Heart left ventricle (tissue), 13 donors: ENCODE data around the gene JPH2.

Experiments used
- POLR2A ChIP-seq, 2 donors: fragments of 450-650 bp; IDR thresholded peaks; one replicate each; pipeline ENCODE4 v1.6.1; 2017; ENCODE audit warnings: antibody characterized with exemption in 2 of 2, mild to moderate bottlenecking in 2 of 2, moderate library complexity in 2 of 2
- TF ChIP-seq, protein P1 (sequence below), 12 donors: fragments of 200-600 bp; sonication (generic) in 4 of 12; IDR thresholded peaks; one replicate each; pipeline versions ENCODE4 v1.5.0 to v1.8.0; 2018 to 2022; ENCODE audit warnings: antibody characterized with exemption in 12 of 12, mild to moderate bottlenecking in 5 of 12
- donor health status: ischemic (EF 13 %, LVEDD 7.1; RV severe dilation, severe dysfunction).
- donor health status: DM: no; HTN: yes; CAD: no.
- donor health status: DM: no; HTN: no; CAD: no.
- donor health status: ischemic (EF 25% LVEDD 6.9; RV normal size, moderate dysfunction).
- donor health status: ischemic (EF 25% LVEDD 5.7; RV mildly dilated, moderate dysfunction).
- donor health status: ischemic (EF 35%, LVEDD 5.7; RV mildly dilated, moderate dysfunction).
- donor health status: nonischemic (EF 11% LVEDD 7.7; RV severe dilation, severe dysfunction).
- donor health status: DM: yes; HTN: yes; CAD: no.
- donor health status: PGD.
- donor health status: ischemic (EF 29% LVEDD 5.4; RV normal size, mild dysfunction).
- donor health status: nonischemic (EF 23%, LVEDD 6.1; RV moderate dilation, normal function).

DNA sequence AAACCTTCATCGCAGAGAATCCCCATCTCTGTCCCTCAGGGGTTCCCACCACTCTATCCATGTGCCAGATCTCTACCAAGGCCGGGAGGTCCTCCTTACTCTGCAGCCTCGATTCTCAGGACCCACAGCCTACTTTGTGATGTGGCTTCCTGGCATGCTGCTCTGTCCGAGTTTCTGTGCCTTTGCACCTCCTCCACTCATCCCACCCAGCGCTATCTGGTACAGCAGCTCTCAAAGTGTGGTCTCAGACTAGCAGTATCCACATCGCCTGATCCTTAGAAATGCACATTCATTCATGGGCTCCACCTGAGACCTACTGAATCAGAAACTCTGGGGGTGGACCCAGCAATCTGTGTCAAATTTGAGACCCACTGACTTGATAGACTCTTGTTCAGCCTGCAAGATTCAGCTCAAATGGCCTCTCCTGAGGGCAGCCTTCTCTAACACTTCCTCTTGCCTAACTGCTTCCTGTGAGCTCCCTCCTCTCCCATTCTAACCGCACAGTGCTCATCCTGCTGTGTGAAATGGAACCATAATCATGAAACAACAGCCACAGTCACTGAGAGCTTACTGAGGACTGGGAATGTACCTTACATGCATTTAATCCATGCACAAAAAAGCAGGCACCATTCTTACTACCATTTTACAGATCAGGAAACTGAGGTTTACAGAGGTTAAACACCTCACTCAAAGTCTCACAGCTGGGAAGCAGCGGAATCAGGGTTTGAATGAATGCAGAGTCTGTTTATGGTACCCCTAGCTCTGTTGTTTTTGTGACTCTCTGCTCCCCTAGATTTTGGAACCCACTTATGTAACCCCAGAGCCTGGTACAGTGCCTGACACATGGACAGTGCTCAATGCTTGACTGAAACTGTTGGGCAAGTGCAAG is 69.4 kb downstream of the JPH2 start:
- TF ChIP-seq, protein P1, sequence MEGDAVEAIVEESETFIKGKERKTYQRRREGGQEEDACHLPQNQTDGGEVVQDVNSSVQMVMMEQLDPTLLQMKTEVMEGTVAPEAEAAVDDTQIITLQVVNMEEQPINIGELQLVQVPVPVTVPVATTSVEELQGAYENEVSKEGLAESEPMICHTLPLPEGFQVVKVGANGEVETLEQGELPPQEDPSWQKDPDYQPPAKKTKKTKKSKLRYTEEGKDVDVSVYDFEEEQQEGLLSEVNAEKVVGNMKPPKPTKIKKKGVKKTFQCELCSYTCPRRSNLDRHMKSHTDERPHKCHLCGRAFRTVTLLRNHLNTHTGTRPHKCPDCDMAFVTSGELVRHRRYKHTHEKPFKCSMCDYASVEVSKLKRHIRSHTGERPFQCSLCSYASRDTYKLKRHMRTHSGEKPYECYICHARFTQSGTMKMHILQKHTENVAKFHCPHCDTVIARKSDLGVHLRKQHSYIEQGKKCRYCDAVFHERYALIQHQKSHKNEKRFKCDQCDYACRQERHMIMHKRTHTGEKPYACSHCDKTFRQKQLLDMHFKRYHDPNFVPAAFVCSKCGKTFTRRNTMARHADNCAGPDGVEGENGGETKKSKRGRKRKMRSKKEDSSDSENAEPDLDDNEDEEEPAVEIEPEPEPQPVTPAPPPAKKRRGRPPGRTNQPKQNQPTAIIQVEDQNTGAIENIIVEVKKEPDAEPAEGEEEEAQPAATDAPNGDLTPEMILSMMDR (IDR thresholded peaks at IDR 0.05), result no peak
- TF ChIP-seq POLR2A (IDR thresholded peaks at IDR 0.05), result no peak
